HL-60 (cell line): ENCODE data around the gene PPY.

Experiments used
- GABPA ChIP-seq: IDR thresholded peaks from 2 replicates; pipeline ENCODE4 v1.6.1; 2012; ENCODE audit warnings: low read depth
- POLR2AphosphoS5 ChIP-seq: IDR thresholded peaks from 2 replicates; pipeline ENCODE4 v1.6.1; 2012; ENCODE audit warnings: low read depth
- TF ChIP-seq, protein P1 (sequence below): IDR thresholded peaks from one replicate; pipeline ENCODE4 v1.5.1; 2011; ENCODE audit warnings: low read length, control low read depth, inconsistent platforms; ENCODE audit not compliant: insufficient read depth
- TF ChIP-seq, protein P2 (sequence below): IDR thresholded peaks from 2 replicates; pipeline ENCODE4 v1.6.1; 2012; ENCODE audit warnings: low read depth; ENCODE audit not compliant: insufficient replicate concordance

DNA sequence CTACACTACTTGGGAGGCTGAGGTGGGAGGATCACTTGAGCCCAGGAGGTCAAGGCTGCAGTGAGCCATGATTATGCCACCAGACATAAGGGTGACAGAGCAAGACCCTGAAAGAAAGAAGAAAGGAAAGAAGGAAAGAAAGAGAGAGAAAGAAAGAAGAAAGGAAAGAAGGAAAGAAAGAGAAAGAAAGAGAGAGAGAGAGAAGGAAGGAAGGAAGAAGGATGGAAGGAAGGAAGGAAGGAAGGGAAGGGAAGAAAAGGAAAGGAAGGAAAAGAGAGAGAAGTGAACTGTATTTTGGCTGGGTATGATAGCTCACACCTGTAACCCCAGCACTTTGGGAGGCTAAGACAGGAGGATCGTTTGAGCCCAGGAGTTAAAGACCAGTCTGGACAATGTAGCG lies 35.8 kb upstream of the PPY start:
- TF ChIP-seq, protein P1, sequence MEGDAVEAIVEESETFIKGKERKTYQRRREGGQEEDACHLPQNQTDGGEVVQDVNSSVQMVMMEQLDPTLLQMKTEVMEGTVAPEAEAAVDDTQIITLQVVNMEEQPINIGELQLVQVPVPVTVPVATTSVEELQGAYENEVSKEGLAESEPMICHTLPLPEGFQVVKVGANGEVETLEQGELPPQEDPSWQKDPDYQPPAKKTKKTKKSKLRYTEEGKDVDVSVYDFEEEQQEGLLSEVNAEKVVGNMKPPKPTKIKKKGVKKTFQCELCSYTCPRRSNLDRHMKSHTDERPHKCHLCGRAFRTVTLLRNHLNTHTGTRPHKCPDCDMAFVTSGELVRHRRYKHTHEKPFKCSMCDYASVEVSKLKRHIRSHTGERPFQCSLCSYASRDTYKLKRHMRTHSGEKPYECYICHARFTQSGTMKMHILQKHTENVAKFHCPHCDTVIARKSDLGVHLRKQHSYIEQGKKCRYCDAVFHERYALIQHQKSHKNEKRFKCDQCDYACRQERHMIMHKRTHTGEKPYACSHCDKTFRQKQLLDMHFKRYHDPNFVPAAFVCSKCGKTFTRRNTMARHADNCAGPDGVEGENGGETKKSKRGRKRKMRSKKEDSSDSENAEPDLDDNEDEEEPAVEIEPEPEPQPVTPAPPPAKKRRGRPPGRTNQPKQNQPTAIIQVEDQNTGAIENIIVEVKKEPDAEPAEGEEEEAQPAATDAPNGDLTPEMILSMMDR: no peak
- TF ChIP-seq, protein P2, sequence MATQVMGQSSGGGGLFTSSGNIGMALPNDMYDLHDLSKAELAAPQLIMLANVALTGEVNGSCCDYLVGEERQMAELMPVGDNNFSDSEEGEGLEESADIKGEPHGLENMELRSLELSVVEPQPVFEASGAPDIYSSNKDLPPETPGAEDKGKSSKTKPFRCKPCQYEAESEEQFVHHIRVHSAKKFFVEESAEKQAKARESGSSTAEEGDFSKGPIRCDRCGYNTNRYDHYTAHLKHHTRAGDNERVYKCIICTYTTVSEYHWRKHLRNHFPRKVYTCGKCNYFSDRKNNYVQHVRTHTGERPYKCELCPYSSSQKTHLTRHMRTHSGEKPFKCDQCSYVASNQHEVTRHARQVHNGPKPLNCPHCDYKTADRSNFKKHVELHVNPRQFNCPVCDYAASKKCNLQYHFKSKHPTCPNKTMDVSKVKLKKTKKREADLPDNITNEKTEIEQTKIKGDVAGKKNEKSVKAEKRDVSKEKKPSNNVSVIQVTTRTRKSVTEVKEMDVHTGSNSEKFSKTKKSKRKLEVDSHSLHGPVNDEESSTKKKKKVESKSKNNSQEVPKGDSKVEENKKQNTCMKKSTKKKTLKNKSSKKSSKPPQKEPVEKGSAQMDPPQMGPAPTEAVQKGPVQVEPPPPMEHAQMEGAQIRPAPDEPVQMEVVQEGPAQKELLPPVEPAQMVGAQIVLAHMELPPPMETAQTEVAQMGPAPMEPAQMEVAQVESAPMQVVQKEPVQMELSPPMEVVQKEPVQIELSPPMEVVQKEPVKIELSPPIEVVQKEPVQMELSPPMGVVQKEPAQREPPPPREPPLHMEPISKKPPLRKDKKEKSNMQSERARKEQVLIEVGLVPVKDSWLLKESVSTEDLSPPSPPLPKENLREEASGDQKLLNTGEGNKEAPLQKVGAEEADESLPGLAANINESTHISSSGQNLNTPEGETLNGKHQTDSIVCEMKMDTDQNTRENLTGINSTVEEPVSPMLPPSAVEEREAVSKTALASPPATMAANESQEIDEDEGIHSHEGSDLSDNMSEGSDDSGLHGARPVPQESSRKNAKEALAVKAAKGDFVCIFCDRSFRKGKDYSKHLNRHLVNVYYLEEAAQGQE: no peak
- no peak for TF ChIP-seq POLR2AphosphoS5
- no peak for TF ChIP-seq GABPA
